ENCODE results near the gene VPS54.
"Not testable (repeated sequence)": the region's sequence is repeated elsewhere in the genome, so short reads cannot be mapped to it uniquely, and the experiment has no call there.

Gene VPS54

GRCh38 chr2:63849381-63850203 lies 169.6 kb downstream of the VPS54 start:
- TF ChIP-seq FOXK2 (IDR thresholded peaks at IDR 0.05), result no peak
- TF ChIP-seq ZNF384 (IDR thresholded peaks at IDR 0.05), result no peak
- TF ChIP-seq NFRKB (IDR thresholded peaks at IDR 0.05), result no peak
- ChIA-PET POLR2A (interaction anchor here (0.8 kb wide), 1 partner anchor 8 kb away, joined by 5 read pairs; the partner anchor contains the start of gene UGP2), CTCF (interaction anchor here (0.9 kb wide), 1 partner anchor 12 kb away, joined by 3 read pairs; no protein-coding TSS in a partner anchor)
- DNase-seq (ENCODE audit: extremely low spot score), result no peak

GRCh38 chr2:63847571-63847970 lies 171.7 kb downstream of the VPS54 start:
- CTCF ChIA-PET; POLR2A ChIA-PET; DNase-seq (ENCODE audit: extremely low spot score): not testable (repeated sequence)

GRCh38 chr2:63846487-63846886 lies 172.7 kb downstream of the VPS54 start:
- POLR2A ChIA-PET, result no interaction called here
- DNase-seq (ENCODE audit: extremely low spot score), result no peak
- no peak for TF ChIP-seq FOXK2 (IDR thresholded peaks at IDR 0.05)
- TF ChIP-seq L3MBTL2 (conservative IDR thresholded peaks at IDR 0.05), result no peak
- TF ChIP-seq FOXM1 (IDR thresholded peaks at IDR 0.05; ENCODE audit: borderline replicate concordance), result no peak
- TF ChIP-seq NFRKB (IDR thresholded peaks at IDR 0.05), result no peak
- TF ChIP-seq ZNF384 (IDR thresholded peaks at IDR 0.05), result no peak
- TF ChIP-seq PKNOX1 (IDR thresholded peaks at IDR 0.05), result no peak
- TF ChIP-seq FOXA1 (IDR thresholded peaks at IDR 0.05), result no peak
- no peak for TF ChIP-seq HDGF (IDR thresholded peaks at IDR 0.05; ENCODE audit: borderline replicate concordance)
- no peak for TF ChIP-seq BHLHE40 (IDR thresholded peaks at IDR 0.05; ENCODE audit: borderline replicate concordance)
- TF ChIP-seq ELF4 (IDR thresholded peaks at IDR 0.05), result no peak
- TF ChIP-seq SP1 (IDR thresholded peaks at IDR 0.05), result no peak
- no peak for TF ChIP-seq SUZ12 (IDR thresholded peaks at IDR 0.05)
- TF ChIP-seq TARDBP (IDR thresholded peaks at IDR 0.05), result no peak
- CTCF ChIA-PET, result no interaction called here

- no peak for TF ChIP-seq ZNF384 (IDR thresholded peaks at IDR 0.05)
- no peak for TF ChIP-seq SUZ12 (IDR thresholded peaks at IDR 0.05)
- TF ChIP-seq NFRKB (IDR thresholded peaks at IDR 0.05), result no peak
- TF ChIP-seq CTBP1 (IDR thresholded peaks at IDR 0.05; ENCODE audit: borderline replicate concordance), result no peak
- no peak for TF ChIP-seq LEF1 (IDR thresholded peaks at IDR 0.05; ENCODE audit: borderline replicate concordance)
- no peak for TF ChIP-seq HDGF (IDR thresholded peaks at IDR 0.05; ENCODE audit: borderline replicate concordance)
- no peak for TF ChIP-seq FOXA1 (IDR thresholded peaks at IDR 0.05)
- TF ChIP-seq SP1 (IDR thresholded peaks at IDR 0.05), result no peak
- no peak for TF ChIP-seq FOXM1 (IDR thresholded peaks at IDR 0.05; ENCODE audit: borderline replicate concordance)
- TF ChIP-seq TARDBP (IDR thresholded peaks at IDR 0.05), result no peak
- no peak for DNase-seq (ENCODE audit: extremely low spot score)
- ChIA-PET CTCF (no interaction called here), POLR2A (no interaction called here)
Observed at GRCh38 chr2:63845866-63846265, 173.4 kb downstream of the VPS54 start.

GRCh38 chr2:63844616-63845015 lies 174.6 kb downstream of the VPS54 start:
- POLR2A ChIA-PET, result no interaction called here
- CTCF ChIA-PET, result interaction anchor here (0.6 to 3.7 kb wide), 2 partner anchors 23 to 145 kb away, joined by 3 to 12 read pairs; no protein-coding TSS in a partner anchor
- TF ChIP-seq TARDBP (IDR thresholded peaks at IDR 0.05) (no peak), BHLHE40 (IDR thresholded peaks at IDR 0.05; ENCODE audit: borderline replicate concordance) (no peak), ARNT (IDR thresholded peaks at IDR 0.05) (no peak), L3MBTL2 (conservative IDR thresholded peaks at IDR 0.05) (no peak), SUZ12 (IDR thresholded peaks at IDR 0.05) (no peak), FOXK2 (IDR thresholded peaks at IDR 0.05) (no peak), LEF1 (IDR thresholded peaks at IDR 0.05; ENCODE audit: borderline replicate concordance) (no peak)
- DNase-seq (ENCODE audit: extremely low spot score), result no peak

- no peak for TF ChIP-seq LEF1 (IDR thresholded peaks at IDR 0.05; ENCODE audit: borderline replicate concordance)
- no peak for TF ChIP-seq TARDBP (IDR thresholded peaks at IDR 0.05)
- CTCF ChIA-PET, result interaction anchor here (3.7 kb wide), 1 partner anchor 145 kb away, joined by 12 read pairs; no protein-coding TSS in a partner anchor
- no peak for DNase-seq (ENCODE audit: extremely low spot score)
- POLR2A ChIA-PET, result interaction anchor here (0.7 kb wide), 1 partner anchor 254 kb away, joined by 3 read pairs; no protein-coding TSS in a partner anchor
Observed at GRCh38 chr2:63843791-63844190, 175.4 kb downstream of the VPS54 start.

GRCh38 chr2:63843093-63843492 lies 176.1 kb downstream of the VPS54 start:
- no peak for DNase-seq (ENCODE audit: extremely low spot score)
- TF ChIP-seq LEF1 (IDR thresholded peaks at IDR 0.05; ENCODE audit: borderline replicate concordance), result no peak
- TF ChIP-seq PKNOX1 (IDR thresholded peaks at IDR 0.05), result no peak
- no peak for TF ChIP-seq TARDBP (IDR thresholded peaks at IDR 0.05)
- no peak for TF ChIP-seq BHLHE40 (IDR thresholded peaks at IDR 0.05; ENCODE audit: borderline replicate concordance)
- TF ChIP-seq CTBP1 (IDR thresholded peaks at IDR 0.05; ENCODE audit: borderline replicate concordance), result no peak
- no peak for TF ChIP-seq ELF4 (IDR thresholded peaks at IDR 0.05)
- no peak for TF ChIP-seq FOXA1 (IDR thresholded peaks at IDR 0.05)
- no peak for TF ChIP-seq L3MBTL2 (conservative IDR thresholded peaks at IDR 0.05)
- TF ChIP-seq FOXK2 (IDR thresholded peaks at IDR 0.05), result no peak
- no peak for TF ChIP-seq ZNF384 (IDR thresholded peaks at IDR 0.05)
- TF ChIP-seq SP1 (IDR thresholded peaks at IDR 0.05), result no peak
- no peak for TF ChIP-seq HDGF (IDR thresholded peaks at IDR 0.05; ENCODE audit: borderline replicate concordance)
- TF ChIP-seq NFRKB (IDR thresholded peaks at IDR 0.05), result no peak
- no peak for TF ChIP-seq ARNT (IDR thresholded peaks at IDR 0.05)
- no peak for TF ChIP-seq SUZ12 (IDR thresholded peaks at IDR 0.05)
- no peak for TF ChIP-seq FOXM1 (IDR thresholded peaks at IDR 0.05; ENCODE audit: borderline replicate concordance)
- ChIA-PET POLR2A (interaction anchor here (0.9 to 3.3 kb wide), 4 partner anchors 9 to 36 kb away, joined by 3 to 19 read pairs (median 8); no protein-coding TSS in a partner anchor), CTCF (interaction anchor here (3.7 kb wide), 1 partner anchor 144 kb away, joined by 12 read pairs; no protein-coding TSS in a partner anchor)
